HepG2 (cell line): ENCODE data around the gene LSM10. TPM values are rescaled to one million over a fixed set of nuclear protein-coding genes. Genes with fewer than 3 reads are reported as not detected.

Source experiments
- CCDC6 ChIP-seq: sonication (generic); formaldehyde crosslinking; IDR thresholded peaks from 2 replicates; pipeline ENCODE4 v1.8.1; 2022; ENCODE audit warnings: mild to moderate bottlenecking, missing genetic modification reagents, moderate library complexity
- CREM ChIP-seq, 2 experiments: sonication (generic) in 1 of 2; formaldehyde crosslinking in 1 of 2; IDR thresholded peaks; 2 replicates each; pipeline versions ENCODE4 v1.4.0 to v1.6.1; 2016 to 2020; ENCODE audit warnings: antibody characterized with exemption in 1 of 2, mild to moderate bottlenecking in 1 of 2, missing genetic modification reagents in 1 of 2
- ESRRA ChIP-seq: sonication (generic); formaldehyde crosslinking; IDR thresholded peaks from 2 replicates; pipeline ENCODE4 v1.5.1; 2020; ENCODE audit warnings: mild to moderate bottlenecking, low read depth, missing genetic modification reagents
- GATA4 ChIP-seq: sonication (generic); IDR thresholded peaks from 2 replicates; pipeline ENCODE4 v1.6.1; 2016; ENCODE audit warnings: antibody characterized with exemption, low read depth, borderline replicate concordance
- GATAD1 ChIP-seq: IDR thresholded peaks from 2 replicates; pipeline ENCODE4 v1.6.1; 2016; ENCODE audit warnings: missing genetic modification reagents, missing compliant biosample characterization
- HNRNPK ChIP-seq: fragments of 200-400 bp; formaldehyde crosslinking; IDR thresholded peaks from 2 replicates; pipeline ENCODE4 v1.6.1; 2018; ENCODE audit warnings: low read length, low read depth, moderate library complexity, mild to moderate bottlenecking; ENCODE audit not compliant: poor library complexity, severe bottlenecking
- NFRKB ChIP-seq: fragments of 450-650 bp; IDR thresholded peaks from 2 replicates; pipeline ENCODE4 v1.6.1; 2017
- NFYB ChIP-seq: sonication (generic); formaldehyde crosslinking; IDR thresholded peaks from 2 replicates; pipeline ENCODE4 v1.4.0; 2020; ENCODE audit warnings: missing genetic modification reagents
- PHF20 ChIP-seq: sonication (generic); formaldehyde crosslinking; IDR thresholded peaks from 2 replicates; pipeline ENCODE4 v1.5.0; 2020; ENCODE audit warnings: mild to moderate bottlenecking, missing genetic modification reagents
- PHF21A ChIP-seq: sonication (generic); formaldehyde crosslinking; IDR thresholded peaks from 2 replicates; pipeline ENCODE4 v1.5.0; 2020; ENCODE audit warnings: mild to moderate bottlenecking, missing genetic modification reagents
- SCMH1 ChIP-seq: sonication (generic); formaldehyde crosslinking; IDR thresholded peaks from 2 replicates; pipeline ENCODE4 v1.9.0; 2021; ENCODE audit warnings: missing genetic modification reagents, mild to moderate bottlenecking, borderline replicate concordance
- ZFP36L1 ChIP-seq: sonication (generic); formaldehyde crosslinking; IDR thresholded peaks from 2 replicates; pipeline ENCODE4 v1.8.0; 2022; ENCODE audit warnings: mild to moderate bottlenecking, missing genetic modification reagents, moderate library complexity
- ZHX1 ChIP-seq: sonication (generic); formaldehyde crosslinking; IDR thresholded peaks from 2 replicates; pipeline ENCODE4 v1.8.1; 2022; ENCODE audit warnings: low read depth, mild to moderate bottlenecking, missing genetic modification reagents
- ZNF205 ChIP-seq: IDR thresholded peaks from 2 replicates; pipeline ENCODE4 v1.6.1; 2018; ENCODE audit warnings: missing biosample characterization, missing genetic modification reagents
- ZNF383 ChIP-seq: sonication (generic); formaldehyde crosslinking; IDR thresholded peaks from 2 replicates; pipeline ENCODE4 v1.4.0; 2020; ENCODE audit warnings: missing genetic modification reagents, mild to moderate bottlenecking, borderline replicate concordance
- ZNF747 ChIP-seq: sonication (generic); formaldehyde crosslinking; IDR thresholded peaks from 2 replicates; pipeline ENCODE4 v1.8.1; 2023; ENCODE audit warnings: missing genetic modification reagents, mild to moderate bottlenecking, borderline replicate concordance
- ZSCAN21 ChIP-seq: sonication (generic); formaldehyde crosslinking; IDR thresholded peaks from 2 replicates; pipeline ENCODE4 v1.8.0; 2022; ENCODE audit warnings: mild to moderate bottlenecking, missing genetic modification reagents, moderate library complexity, borderline replicate concordance
- polyA plus RNA-seq, 8 experiments: library from polyadenylated mRNA; depleted of rRNA in 3 of 8; stranded (reverse) in 7 of 8; unstranded in 1 of 8; fragments of >200 nt; fragmentation: Illumina TruSeq in 4 of 8; extraction: Trizol in 4 of 8; gene quantifications; 2 replicates each; pipeline versions ENCODE4 v1.2.1 to v1.2.3, GENCODE V29; 2011 to 2016; ENCODE audit warnings: low read depth in 4 of 8, missing spikeins in 1 of 8, mixed read lengths in 1 of 8; ENCODE audit not compliant: insufficient read depth in 1 of 8
- total RNA-seq, 5 experiments: library from RNA; depleted of rRNA; stranded (reverse); fragments of >200 nt; fragmentation: Illumina TruSeq; extraction: Trizol; gene quantifications; 2 replicates each; pipeline ENCODE4 v1.2.3, GENCODE V29; 2016; ENCODE audit warnings: low read depth in 1 of 5
- TF ChIP-seq, protein P1 (sequence below): sonication (generic); formaldehyde crosslinking; IDR thresholded peaks from 2 replicates; pipeline ENCODE4; 2020; ENCODE audit warnings: missing genetic modification reagents, mild to moderate bottlenecking, borderline replicate concordance
- TF ChIP-seq, protein P2 (sequence below): sonication (generic); formaldehyde crosslinking; IDR thresholded peaks from 2 replicates; pipeline ENCODE4 v1.5.1; 2020; ENCODE audit warnings: missing genetic modification reagents, mild to moderate bottlenecking, borderline replicate concordance
- TF ChIP-seq, protein P3 (sequence below): IDR thresholded peaks from 2 replicates; pipeline ENCODE4 v1.6.1; 2016; ENCODE audit warnings: missing compliant biosample characterization, missing genetic modification reagents, borderline replicate concordance

Gene LSM10
- total and polyA plus RNA-seq, 2 of the 13 experiments (the other 11 are each of a cell fraction or from before 2014, with no cell fraction given): 14.0 to 52.0 TPM

DNA sequence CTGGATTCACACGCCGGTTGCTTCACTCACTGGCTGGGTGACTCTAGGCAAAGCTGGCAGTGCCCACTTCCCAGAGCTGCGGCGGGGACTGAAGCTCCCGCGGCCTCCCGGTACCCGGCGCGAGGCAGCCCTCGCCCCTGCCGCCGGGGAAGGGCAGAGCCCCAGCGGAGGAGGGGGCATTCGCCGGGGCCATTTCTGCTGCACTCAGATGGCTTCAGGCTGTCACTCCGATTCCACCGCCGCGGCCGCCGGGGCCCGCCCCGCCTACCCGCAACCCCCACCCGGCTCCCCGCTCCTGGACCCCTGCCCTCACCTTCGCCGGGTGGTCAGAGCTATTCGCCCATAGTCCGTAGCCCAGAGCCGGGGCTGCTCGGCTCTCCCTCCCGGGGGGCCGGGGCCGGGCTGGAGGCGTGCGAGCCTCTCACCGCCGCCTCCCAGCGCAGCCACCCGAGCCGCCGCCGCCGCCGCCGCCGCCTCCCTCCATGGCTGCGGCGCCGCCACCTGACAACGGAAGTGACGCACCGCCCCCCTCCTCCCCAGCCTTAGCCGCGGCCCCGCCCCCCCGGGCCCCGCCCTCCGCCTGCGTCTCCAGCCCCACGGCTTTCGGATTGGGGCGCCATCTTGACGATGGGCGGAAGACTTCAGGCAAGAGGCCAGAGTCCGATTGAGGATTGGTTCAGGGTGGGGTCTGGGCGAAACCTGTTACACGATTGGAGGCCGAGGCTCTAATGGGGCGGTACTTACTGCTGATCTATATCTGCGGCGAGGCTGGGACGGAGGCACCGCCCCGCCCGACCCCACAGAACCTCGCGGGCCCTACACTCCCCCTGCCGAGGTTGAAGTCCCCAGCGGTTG lies 12.1 kb downstream of the LSM10 start, which contains the start of gene STK40 (continued):
- TF ChIP-seq, protein P1, sequence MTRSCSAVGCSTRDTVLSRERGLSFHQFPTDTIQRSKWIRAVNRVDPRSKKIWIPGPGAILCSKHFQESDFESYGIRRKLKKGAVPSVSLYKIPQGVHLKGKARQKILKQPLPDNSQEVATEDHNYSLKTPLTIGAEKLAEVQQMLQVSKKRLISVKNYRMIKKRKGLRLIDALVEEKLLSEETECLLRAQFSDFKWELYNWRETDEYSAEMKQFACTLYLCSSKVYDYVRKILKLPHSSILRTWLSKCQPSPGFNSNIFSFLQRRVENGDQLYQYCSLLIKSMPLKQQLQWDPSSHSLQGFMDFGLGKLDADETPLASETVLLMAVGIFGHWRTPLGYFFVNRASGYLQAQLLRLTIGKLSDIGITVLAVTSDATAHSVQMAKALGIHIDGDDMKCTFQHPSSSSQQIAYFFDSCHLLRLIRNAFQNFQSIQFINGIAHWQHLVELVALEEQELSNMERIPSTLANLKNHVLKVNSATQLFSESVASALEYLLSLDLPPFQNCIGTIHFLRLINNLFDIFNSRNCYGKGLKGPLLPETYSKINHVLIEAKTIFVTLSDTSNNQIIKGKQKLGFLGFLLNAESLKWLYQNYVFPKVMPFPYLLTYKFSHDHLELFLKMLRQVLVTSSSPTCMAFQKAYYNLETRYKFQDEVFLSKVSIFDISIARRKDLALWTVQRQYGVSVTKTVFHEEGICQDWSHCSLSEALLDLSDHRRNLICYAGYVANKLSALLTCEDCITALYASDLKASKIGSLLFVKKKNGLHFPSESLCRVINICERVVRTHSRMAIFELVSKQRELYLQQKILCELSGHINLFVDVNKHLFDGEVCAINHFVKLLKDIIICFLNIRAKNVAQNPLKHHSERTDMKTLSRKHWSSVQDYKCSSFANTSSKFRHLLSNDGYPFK: 0 out of 2 replicates have a peak, but pooled peaks have one; percentile 36
- TF ChIP-seq ESRRA (CRISPR knock-in tag) (no peak), ZNF383 (CRISPR knock-in tag) (no peak), ZNF205 (CRISPR knock-in tag) (no peak), GATAD1 (CRISPR knock-in tag) (no peak), PHF21A (CRISPR knock-in tag) (peak; percentile 77; the same call in 1 of the 2 replicates), CREM (IDR thresholded peaks at IDR 0.05) (peak; percentile 85), CREM (CRISPR knock-in tag; IDR thresholded peaks at IDR 0.05) (no peak), GATA4 (0 out of 2 replicates have a peak, but pooled peaks have one; percentile 50), ZFP36L1 (CRISPR knock-in tag) (no peak), ZHX1 (CRISPR knock-in tag) (0 out of 2 replicates have a peak, but pooled peaks have one; percentile 58), ZSCAN21 (CRISPR knock-in tag) (peak; percentile 47; the same call in 1 of the 2 replicates), SCMH1 (CRISPR knock-in tag) (no peak), PHF20 (CRISPR knock-in tag) (peak; percentile 49; the same call in 1 of the 2 replicates), NFRKB (no peak), HNRNPK (no peak), ZNF747 (no peak), CCDC6 (CRISPR knock-in tag) (no peak), NFYB (CRISPR knock-in tag) (peak; percentile 94)
- TF ChIP-seq, protein P2, sequence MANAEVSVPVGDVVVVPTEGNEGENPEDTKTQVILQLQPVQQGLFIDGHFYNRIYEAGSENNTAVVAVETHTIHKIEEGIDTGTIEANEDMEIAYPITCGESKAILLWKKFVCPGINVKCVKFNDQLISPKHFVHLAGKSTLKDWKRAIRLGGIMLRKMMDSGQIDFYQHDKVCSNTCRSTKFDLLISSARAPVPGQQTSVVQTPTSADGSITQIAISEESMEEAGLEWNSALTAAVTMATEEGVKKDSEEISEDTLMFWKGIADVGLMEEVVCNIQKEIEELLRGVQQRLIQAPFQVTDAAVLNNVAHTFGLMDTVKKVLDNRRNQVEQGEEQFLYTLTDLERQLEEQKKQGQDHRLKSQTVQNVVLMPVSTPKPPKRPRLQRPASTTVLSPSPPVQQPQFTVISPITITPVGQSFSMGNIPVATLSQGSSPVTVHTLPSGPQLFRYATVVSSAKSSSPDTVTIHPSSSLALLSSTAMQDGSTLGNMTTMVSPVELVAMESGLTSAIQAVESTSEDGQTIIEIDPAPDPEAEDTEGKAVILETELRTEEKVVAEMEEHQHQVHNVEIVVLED (CRISPR knock-in tag): peak; percentile 62; the same call in 1 of the 2 replicates
- TF ChIP-seq, protein P3, sequence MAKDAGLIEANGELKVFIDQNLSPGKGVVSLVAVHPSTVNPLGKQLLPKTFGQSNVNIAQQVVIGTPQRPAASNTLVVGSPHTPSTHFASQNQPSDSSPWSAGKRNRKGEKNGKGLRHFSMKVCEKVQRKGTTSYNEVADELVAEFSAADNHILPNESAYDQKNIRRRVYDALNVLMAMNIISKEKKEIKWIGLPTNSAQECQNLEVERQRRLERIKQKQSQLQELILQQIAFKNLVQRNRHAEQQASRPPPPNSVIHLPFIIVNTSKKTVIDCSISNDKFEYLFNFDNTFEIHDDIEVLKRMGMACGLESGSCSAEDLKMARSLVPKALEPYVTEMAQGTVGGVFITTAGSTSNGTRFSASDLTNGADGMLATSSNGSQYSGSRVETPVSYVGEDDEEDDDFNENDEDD: peak; percentile 38; the same call in 1 of the 2 replicates
